ENCODE data around the gene NCAM2. TPM values are rescaled to one million over a fixed set of nuclear protein-coding genes. Genes with fewer than 3 reads are reported as not detected.

Gene NCAM2
- total and polyA plus RNA-seq, 2 of the 8 experiments (the other 6 are each of a cell fraction or from before 2014, with no cell fraction given): 0.14 to 1.1 TPM

DNA sequence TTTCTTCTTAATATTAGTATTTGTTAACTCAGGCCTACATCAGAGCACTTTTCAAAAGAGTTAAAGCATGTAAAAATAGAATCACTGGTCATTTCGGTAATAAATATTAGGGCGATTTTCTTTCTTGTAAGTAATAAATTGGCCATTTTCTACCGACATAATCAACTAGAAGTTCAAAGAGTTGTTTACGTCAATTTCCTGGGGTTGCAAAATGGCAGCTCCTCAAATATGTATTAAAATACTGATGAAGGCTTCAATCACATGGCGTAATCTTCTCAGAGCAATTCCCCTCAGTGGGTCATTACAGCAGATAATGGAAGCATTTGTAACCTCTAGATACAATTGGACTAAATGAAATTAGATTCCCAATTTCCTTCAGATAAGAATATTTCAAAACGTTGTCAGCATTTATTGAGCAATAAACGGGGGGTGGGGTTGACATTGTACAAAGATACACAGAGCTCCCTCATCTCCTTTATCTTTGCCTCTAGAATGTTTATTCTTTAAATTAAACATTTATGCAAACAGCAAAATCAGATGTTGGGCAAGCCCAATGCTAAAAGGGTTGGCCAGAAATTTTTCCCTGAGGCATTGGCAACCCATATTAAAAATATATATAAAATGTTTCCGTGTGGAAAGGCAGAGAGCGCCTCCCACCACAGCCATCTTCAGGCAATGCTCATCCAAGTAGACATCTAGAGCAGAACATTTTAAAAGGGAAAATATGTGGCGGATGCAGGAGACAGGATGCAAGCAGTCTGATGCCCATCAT lies 240.6 kb downstream of the NCAM2 start:
- 93% methylated on average over 10 of the region's 10 CpGs; no CpG with 5 or more reads in 1 of the 2 experiments for WGBS, 2 experiments (ENCODE audit: extremely low coverage in 1 of 2, insufficient coverage in 1 of 2, insufficient read length in 1 of 2, insufficient replicate concordance in 2 of 2, low coverage in 1 of 2, low lambda C conversion rate in 2 of 2, missing lambda C conversion rate in 1 of 2)
- Histone ChIP-seq H3K4me3 (ENCODE audit: extremely low read depth in 1 of 4, insufficient read depth in 2 of 4, low read depth in 3 of 4, low read length in 4 of 4) (no peak overlapping the region), H3K79me1 (ENCODE audit: low read depth, low read length) (no peaks in the 10 kb centered on the region), H3K56ac (replicated peaks; ENCODE audit: insufficient read length, low read depth, low read length) (no peak overlapping the region), H3K4ac (replicated peaks; ENCODE audit: insufficient read length, low read depth, low read length) (no peak overlapping the region), H3K18ac (ENCODE audit: extremely low read depth, low read length) (no peak overlapping the region), H3K4me1 (replicated peaks in 1 of 4; ENCODE audit: control insufficient read depth in 3 of 4, insufficient read depth in 4 of 4, low read length in 3 of 4) (no peaks in the 10 kb centered on the region), H3K79me2 (ENCODE audit: control insufficient read depth in 1 of 2, insufficient read depth in 2 of 2, low read length in 2 of 2) (no peaks in the 10 kb centered on the region), H2AK5ac (ENCODE audit: low read depth, low read length) (no peak overlapping the region), H2BK12ac (ENCODE audit: low read depth, low read length) (no peak overlapping the region), H3K27me3 (replicated peaks in 1 of 4; ENCODE audit: control insufficient read depth in 3 of 4, extremely low read depth in 1 of 4, insufficient read depth in 3 of 4, low read length in 3 of 4) (no peaks in the 10 kb centered on the region), H2BK20ac (ENCODE audit: low read length) (no peak overlapping the region), H3K9me3 (ENCODE audit: insufficient read depth in 2 of 2, low read depth in 1 of 2, low read length in 1 of 2) (no peaks in the 10 kb centered on the region), H2AFZ (ENCODE audit: low read length) (no peak overlapping the region), H3K23ac (ENCODE audit: insufficient read length) (no peak overlapping the region), H3K27ac (ENCODE audit: low read depth, low read length) (no peak overlapping the region), H2BK5ac (ENCODE audit: low read depth, low read length) (no peak overlapping the region), H3K4me2 (ENCODE audit: insufficient read depth in 1 of 2, low read depth in 2 of 2, low read length in 2 of 2) (no peak overlapping the region), H3K23me2 (ENCODE audit: low read depth, low read length) (no peaks in the 10 kb centered on the region), H4K20me1 (replicated peaks in 1 of 2; ENCODE audit: control insufficient read depth in 1 of 2, insufficient read depth in 2 of 2, low read length in 2 of 2) (no peaks in the 10 kb centered on the region), H3K9ac (replicated peaks in 1 of 4; ENCODE audit: extremely low read depth in 1 of 4, low read depth in 3 of 4, low read length in 3 of 4) (no peak overlapping the region), H4K91ac (replicated peaks; ENCODE audit: insufficient read length, low read length) (no peak overlapping the region), H4K5ac (ENCODE audit: insufficient read length, low read depth, low read length) (no peak overlapping the region), H4K8ac (ENCODE audit: extremely low read depth, insufficient read depth, low read length) (no peak overlapping the region), H2BK120ac (replicated peaks; ENCODE audit: low read depth, low read length) (no peak overlapping the region), H3K36me3 (ENCODE audit: control insufficient read depth in 2 of 4, insufficient read depth in 4 of 4, low read length in 3 of 4) (no peaks in the 10 kb centered on the region), H3K14ac (ENCODE audit: insufficient read length) (no peak overlapping the region), H2BK15ac (ENCODE audit: low read length) (no peak overlapping the region)
- no peak for DNase-seq (ENCODE audit: low read depth in 1 of 2, low spot score in 2 of 2)
- POLR2A ChIA-PET (ENCODE audit: partially characterized antibody): no interaction called here
- FAIRE-seq: no peak
- CTCF ChIA-PET (ENCODE audit: partially characterized antibody): interaction anchor here (0.6 kb wide), 2 partner anchors 10 to 103 kb away, joined by 3 to 6 read pairs; no protein-coding TSS in a partner anchor
- TF ChIP-seq EGR1 (IDR thresholded peaks at IDR 0.05; ENCODE audit: borderline replicate concordance, low read depth, low read length) (no peak), CTBP2 (IDR thresholded peaks at IDR 0.05; ENCODE audit: borderline replicate concordance, insufficient read depth, insufficient read length, low read length) (no peak), SRF (IDR thresholded peaks at IDR 0.05; ENCODE audit: low read depth, low read length) (no peak)
- TF ChIP-seq, protein P1, sequence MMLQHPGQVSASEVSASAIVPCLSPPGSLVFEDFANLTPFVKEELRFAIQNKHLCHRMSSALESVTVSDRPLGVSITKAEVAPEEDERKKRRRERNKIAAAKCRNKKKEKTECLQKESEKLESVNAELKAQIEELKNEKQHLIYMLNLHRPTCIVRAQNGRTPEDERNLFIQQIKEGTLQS (IDR thresholded peaks at IDR 0.05; ENCODE audit: insufficient read depth, low read depth, low read length): no peak
